Thyroid gland (tissue), 4 donors: Measurements from ENCODE around the gene SULF2. TPM values are rescaled to one million over a fixed set of nuclear protein-coding genes. Genes with fewer than 3 reads are reported as not detected.

Source experiments
- DNase-seq, 2 donors: peaks; one replicate each; pipeline ENCODE4 v3.0.0-alpha.2; 2019
- H3K27ac ChIP-seq, 3 donors: fragments of 200-600 bp; sonication (generic); 1 replicate in 2 of 3; 2 replicates in 1 of 3; pipeline ENCODE4 v1.5.1; 2016 to 2019; ENCODE audit warnings: mild to moderate bottlenecking in 1 of 3, moderate library complexity in 1 of 3
- H3K27me3 ChIP-seq: fragments of 200-600 bp; sonication (generic); one replicate; pipeline ENCODE4 v1.5.1; 2019
- H3K36me3 ChIP-seq, 2 donors: fragments of 200-600 bp; sonication (generic); one replicate each; pipeline ENCODE4 v1.5.1; 2016 to 2019
- H3K4me1 ChIP-seq, 2 donors: fragments of 200-600 bp; sonication (generic); one replicate each; pipeline ENCODE4 v1.5.1; 2017 to 2019
- H3K4me3 ChIP-seq, 3 donors: fragments of 200-600 bp; sonication (generic); replicated peaks in 1 of 3; 1 replicate in 2 of 3; 2 replicates in 1 of 3; pipeline ENCODE4 v1.5.1; 2016; ENCODE audit warnings: mild to moderate bottlenecking in 1 of 3
- H3K9me3 ChIP-seq: fragments of 200-600 bp; sonication (generic); one replicate; pipeline ENCODE4 v1.5.1; 2017
- POLR2A ChIP-seq, 2 donors: fragments of 450-650 bp; IDR thresholded peaks; one replicate each; pipeline ENCODE4 v1.6.1; 2017; ENCODE audit warnings: antibody characterized with exemption in 2 of 2, mild to moderate bottlenecking in 2 of 2, moderate library complexity in 1 of 2
- WGBS, 2 donors: methylation state at CpG; one replicate each; pipeline ENCODE4 v1.1.5; 2017; 5-methylcytosine and 5-hydroxymethylcytosine counted together
- intact Hi-C: fragments of 100-400 bp; cut with DNase I; formaldehyde crosslinking; loops from one replicate; pipeline ENCODE4 v1.15.1; 2023
- total RNA-seq, 4 donors: library from RNA; depleted of rRNA; stranded (reverse); fragments of >200 nt; gene quantifications; one replicate each; pipeline ENCODE4 v1.2.3, GENCODE V29; 2016
- TF ChIP-seq, protein P1 (sequence below), 6 experiments: fragments of 200-600 bp in 3 of 6; fragments of 450-650 bp in 3 of 6; sonication (generic) in 3 of 6; IDR thresholded peaks; one replicate each; pipeline ENCODE4 v1.5.1; 2016 to 2019; ENCODE audit warnings: antibody characterized with exemption in 6 of 6, mild to moderate bottlenecking in 2 of 6, inconsistent platforms in 1 of 6, moderate library complexity in 1 of 6

Gene SULF2
- total RNA-seq, 4 donors from 2014 or later = 39.4 to 90.6 (median 55.4) TPM

DNA sequence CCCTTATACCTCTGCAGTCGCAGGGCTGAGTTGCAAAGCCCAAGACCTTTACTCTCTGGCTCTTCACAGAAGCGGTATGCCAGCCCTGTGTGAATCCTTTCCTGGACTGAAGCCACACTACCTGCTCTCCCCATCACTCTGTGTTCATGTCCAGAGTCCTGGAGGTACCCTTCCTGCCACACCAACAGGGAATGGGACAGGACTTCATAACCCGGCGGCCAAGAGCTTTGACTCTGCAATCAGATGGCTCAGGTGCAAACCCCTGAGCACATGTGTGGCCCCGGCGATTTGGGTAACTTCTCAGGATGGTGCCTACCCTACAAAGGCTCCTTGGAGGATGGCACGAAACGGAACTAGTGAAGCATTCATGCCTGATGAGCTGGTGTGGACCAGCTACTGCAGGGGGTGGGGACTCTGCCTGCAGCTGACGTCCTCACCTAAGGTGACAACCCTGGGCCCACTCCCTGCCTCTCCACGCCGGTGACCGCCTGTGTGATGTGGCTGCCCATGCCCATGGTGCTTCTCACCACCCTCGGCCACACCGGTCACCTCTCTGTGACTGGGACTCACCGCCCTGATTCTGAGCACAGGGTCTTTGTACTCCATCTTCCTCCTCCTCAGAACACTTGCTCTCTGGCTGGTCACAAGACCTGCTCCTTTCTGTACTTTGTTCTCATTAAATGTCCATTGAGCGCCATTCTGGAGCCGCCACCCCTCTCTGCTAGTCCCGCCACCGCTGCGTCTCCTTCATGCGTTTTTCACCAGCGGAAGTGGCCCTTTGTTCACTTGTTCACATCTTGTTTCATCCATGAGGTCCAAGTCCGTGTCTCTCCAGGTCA lies 116.7 kb downstream of the SULF2 start:
- no peaks in the 10 kb centered on the region for H3K36me3 ChIP-seq
- no peak overlapping the region for H3K27ac ChIP-seq
- H3K9me3 ChIP-seq = no peaks in the 10 kb centered on the region
- DNase-seq = no peak
- TF ChIP-seq, protein P1, sequence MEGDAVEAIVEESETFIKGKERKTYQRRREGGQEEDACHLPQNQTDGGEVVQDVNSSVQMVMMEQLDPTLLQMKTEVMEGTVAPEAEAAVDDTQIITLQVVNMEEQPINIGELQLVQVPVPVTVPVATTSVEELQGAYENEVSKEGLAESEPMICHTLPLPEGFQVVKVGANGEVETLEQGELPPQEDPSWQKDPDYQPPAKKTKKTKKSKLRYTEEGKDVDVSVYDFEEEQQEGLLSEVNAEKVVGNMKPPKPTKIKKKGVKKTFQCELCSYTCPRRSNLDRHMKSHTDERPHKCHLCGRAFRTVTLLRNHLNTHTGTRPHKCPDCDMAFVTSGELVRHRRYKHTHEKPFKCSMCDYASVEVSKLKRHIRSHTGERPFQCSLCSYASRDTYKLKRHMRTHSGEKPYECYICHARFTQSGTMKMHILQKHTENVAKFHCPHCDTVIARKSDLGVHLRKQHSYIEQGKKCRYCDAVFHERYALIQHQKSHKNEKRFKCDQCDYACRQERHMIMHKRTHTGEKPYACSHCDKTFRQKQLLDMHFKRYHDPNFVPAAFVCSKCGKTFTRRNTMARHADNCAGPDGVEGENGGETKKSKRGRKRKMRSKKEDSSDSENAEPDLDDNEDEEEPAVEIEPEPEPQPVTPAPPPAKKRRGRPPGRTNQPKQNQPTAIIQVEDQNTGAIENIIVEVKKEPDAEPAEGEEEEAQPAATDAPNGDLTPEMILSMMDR (IDR thresholded peaks at IDR 0.05) = no peak
- no peak for TF ChIP-seq POLR2A (IDR thresholded peaks at IDR 0.05)
- peaks cover 0 to 4% of the 10 kb centered on the region in 2 donors for H3K4me1 ChIP-seq
- H3K27me3 ChIP-seq = no peaks in the 10 kb centered on the region
- WGBS, 2 donors = 92 to 96% methylated on average over 17 to 19 of the region's 23 CpGs
- H3K4me3 ChIP-seq = no peak overlapping the region
- intact Hi-C loops = loop anchor here (5.0 kb wide), 1 partner anchor 954 kb away; no protein-coding TSS in a partner anchor

DNA sequence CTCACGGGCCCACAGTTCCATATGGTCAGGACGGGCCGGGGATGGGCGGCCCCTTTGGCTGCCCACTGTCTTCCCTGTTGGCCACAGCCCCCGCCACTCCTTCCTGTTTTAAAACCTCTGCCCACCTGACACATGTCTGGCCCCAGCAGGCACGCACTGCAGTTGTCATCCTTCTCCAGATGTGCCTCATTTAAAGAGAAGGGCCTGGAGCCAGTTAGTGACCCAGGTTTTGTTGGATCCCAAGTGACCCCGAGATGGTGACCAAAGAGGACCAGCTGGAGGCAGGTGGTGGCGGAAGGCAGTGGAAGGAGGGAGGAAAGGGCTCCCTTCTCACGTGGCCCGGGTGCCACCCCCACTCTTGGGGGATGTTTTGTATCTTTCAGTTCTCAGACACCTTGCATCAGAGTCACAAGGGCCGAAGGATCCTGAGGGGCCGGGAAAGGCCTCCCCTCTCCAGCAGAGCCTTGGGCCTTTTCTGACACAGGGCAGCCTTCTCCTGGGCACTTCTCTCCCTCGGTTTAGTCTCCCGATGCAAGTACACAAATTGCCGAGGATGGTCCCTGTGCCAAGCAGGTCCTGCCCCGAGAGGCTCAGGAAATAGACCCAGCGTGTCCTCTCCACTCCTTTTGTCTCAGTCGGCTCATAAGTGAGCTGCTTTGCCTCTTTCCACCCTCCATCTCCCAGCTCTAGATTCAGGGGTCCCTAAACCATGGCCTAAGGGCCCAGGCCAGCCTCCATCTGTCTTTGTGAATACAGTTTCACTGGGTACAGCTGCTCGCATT lies 117.6 kb downstream of the SULF2 start:
- TF ChIP-seq POLR2A (IDR thresholded peaks at IDR 0.05) = no peak
- TF ChIP-seq, protein P1 (IDR thresholded peaks at IDR 0.05) = no peak
- Histone ChIP-seq H3K36me3 (no peaks in the 10 kb centered on the region), H3K4me3 (no peak overlapping the region), H3K4me1 (peaks cover 0 to 4% of the 10 kb centered on the region in 2 donors), H3K27ac (no peak overlapping the region), H3K9me3 (no peaks in the 10 kb centered on the region), H3K27me3 (no peaks in the 10 kb centered on the region)
- peak in 1 of 2 donors; percentile 19 for DNase-seq
- 73 to 78% methylated on average over 17 to 18 of the region's 19 CpGs for WGBS, 2 donors
- intact Hi-C loops = loop anchor here (5.0 kb wide), 1 partner anchor 955 kb away; no protein-coding TSS in a partner anchor

DNA sequence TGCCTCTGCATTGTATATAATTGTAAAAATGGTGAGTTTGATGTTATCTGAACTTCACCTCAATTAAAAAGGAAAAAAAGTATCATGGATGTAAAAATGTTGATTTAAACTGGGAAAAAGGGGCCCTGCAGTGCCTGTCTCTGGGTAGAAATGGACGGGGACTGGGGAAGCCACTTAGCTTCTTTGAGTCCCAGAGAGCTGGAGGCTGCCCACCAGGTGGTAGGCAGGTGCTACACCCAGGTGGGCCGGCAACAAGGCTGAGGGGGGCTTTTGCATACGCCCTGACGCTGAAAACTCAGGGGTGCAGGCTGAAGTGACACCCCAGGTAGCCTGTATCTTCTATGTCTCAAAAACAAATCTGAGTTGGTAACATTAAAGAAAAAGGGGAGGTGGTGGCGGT lies 118.2 kb downstream of the SULF2 start:
- 81 to 87% methylated on average over 5 of the region's 5 CpGs for WGBS, 2 donors
- intact Hi-C loops = loop anchor here (5.0 kb wide), 1 partner anchor 955 kb away; no protein-coding TSS in a partner anchor
- Histone ChIP-seq H3K4me1 (peaks cover 0 to 4% of the 10 kb centered on the region in 2 donors), H3K27ac (no peak overlapping the region), H3K4me3 (no peak overlapping the region), H3K27me3 (no peaks in the 10 kb centered on the region), H3K9me3 (no peaks in the 10 kb centered on the region), H3K36me3 (no peaks in the 10 kb centered on the region)
- no peak for DNase-seq
- TF ChIP-seq, protein P1 (IDR thresholded peaks at IDR 0.05) = no peak
- TF ChIP-seq POLR2A (IDR thresholded peaks at IDR 0.05) = no peak

DNA sequence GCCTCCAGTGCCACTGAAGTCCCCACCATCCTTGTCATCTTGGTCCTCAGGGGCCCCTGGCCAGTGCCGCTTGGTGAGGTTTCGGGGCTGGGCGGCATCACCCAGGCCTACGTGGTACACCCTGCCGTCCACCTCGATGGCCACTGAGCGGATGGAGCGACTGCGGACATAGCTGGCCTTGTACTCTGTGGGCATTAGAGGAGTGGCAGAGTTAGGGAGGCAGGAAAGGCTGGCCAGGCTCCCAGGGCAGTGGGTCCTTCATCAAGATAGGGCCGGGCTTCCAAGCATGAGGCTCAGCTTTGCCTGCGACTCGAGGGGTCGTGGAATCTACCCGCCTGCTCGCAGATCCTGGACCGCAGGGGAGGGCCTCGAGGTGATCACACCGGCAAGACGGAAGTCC lies 119.0 kb downstream of the SULF2 start:
- DNase-seq = no peak
- Histone ChIP-seq H3K27me3 (no peaks in the 10 kb centered on the region), H3K36me3 (peaks cover 0 to 5% of the 10 kb centered on the region in 2 donors), H3K4me3 (no peak overlapping the region), H3K9me3 (no peaks in the 10 kb centered on the region), H3K4me1 (peaks cover 0 to 4% of the 10 kb centered on the region in 2 donors), H3K27ac (no peak overlapping the region)
- intact Hi-C loops = loop anchor here (5.0 kb wide), 1 partner anchor 956 kb away; no protein-coding TSS in a partner anchor
- TF ChIP-seq POLR2A (IDR thresholded peaks at IDR 0.05) = no peak
- TF ChIP-seq, protein P1 (IDR thresholded peaks at IDR 0.05) = no peak
- 90 to 92% methylated on average over 4 to 16 of the region's 19 CpGs for WGBS, 2 donors
